SHP77 treated with DMSO at 0.1 percent for 48 hours (cell line): ENCODE data around the gene PIAS2.
A peak's percentile ranks its signal among the peaks of the same experiment; 100 is the strongest.
"Not testable (repeated sequence)": the region's sequence is repeated elsewhere in the genome, so short reads cannot be mapped to it uniquely, and the experiment has no call there.

Experiments
- DNase-seq: peaks from one replicate; lab custom pipeline; 2025; lab: John Stamatoyannopoulos, UW

PIAS2 gene

DNA sequence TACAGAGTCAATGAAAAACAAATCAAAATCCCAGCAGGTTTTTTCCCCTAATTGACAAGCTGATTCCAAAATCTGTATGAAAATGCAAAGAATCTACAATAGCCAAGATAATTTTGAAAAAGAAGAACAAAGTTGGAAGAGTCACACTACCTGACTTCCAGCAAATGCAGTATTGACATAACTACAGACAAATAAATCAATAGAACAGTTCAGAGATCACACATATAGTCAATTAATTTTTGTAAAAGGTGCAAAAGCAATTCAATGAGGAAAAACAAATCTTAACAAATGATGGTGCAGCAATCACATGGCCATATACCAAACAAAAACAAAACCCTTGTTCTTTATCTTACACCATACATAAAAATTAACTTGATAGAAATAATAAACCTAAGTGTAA, 85.9 kb downstream of the PIAS2 start:
- no peak for DNase-seq

DNA sequence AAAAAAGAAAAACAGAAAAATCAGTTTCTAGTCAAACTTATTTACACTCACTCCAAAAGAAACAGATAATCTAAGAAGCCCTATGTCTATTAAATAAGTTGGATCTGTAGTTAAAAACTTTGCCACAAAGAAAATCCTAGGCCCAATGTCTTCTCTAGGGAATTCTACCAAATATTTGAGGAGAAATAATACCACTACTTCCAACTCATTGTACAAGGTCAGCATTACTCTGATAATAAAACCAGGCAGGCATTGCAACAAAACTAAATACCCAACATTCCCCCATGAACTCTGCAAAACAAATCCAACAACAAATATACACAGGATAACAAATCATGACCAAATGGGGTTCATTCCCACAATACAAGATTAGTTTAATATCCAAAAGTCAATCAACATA, 86.7 kb downstream of the PIAS2 start:
- no peak for DNase-seq

DNA sequence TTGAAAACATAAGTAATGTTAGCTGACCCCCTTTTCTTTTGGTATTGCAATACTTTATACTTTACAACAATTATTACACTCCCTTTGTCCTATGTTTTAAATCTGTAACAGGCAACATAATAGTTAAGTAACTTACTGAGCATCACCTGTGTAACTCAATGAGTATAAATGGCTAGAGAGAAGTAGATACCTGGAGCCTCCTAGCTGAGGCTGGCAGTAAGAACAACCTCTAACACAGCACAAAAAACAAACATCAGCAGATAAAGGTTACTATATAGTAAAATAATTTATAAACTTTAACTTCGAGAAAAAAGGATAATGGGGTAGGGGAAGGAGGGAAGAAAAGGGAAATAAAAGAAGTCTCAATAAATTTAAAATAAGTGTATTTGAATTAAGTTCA, 87.4 kb downstream of the PIAS2 start:
- no peak for DNase-seq

DNA sequence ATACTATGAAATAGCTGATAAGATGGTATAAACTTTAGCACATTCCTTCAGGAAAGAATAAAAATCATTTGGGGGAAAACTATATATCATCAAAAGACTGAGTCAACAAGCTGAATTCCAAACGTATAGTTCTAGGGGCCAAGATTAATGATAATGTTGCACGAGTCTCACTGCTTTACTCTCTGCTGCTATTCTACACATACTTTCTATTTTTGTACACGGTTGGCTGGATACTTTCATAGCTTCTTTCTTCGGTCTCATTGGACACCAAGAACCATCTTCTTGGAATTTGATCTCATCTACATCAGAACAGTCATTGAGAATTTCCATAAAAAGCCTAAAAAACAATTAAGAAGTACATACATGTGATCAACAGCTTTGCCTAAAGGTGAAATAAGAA, 87.8 kb downstream of the PIAS2 start:
- DNase-seq: no peak

DNA sequence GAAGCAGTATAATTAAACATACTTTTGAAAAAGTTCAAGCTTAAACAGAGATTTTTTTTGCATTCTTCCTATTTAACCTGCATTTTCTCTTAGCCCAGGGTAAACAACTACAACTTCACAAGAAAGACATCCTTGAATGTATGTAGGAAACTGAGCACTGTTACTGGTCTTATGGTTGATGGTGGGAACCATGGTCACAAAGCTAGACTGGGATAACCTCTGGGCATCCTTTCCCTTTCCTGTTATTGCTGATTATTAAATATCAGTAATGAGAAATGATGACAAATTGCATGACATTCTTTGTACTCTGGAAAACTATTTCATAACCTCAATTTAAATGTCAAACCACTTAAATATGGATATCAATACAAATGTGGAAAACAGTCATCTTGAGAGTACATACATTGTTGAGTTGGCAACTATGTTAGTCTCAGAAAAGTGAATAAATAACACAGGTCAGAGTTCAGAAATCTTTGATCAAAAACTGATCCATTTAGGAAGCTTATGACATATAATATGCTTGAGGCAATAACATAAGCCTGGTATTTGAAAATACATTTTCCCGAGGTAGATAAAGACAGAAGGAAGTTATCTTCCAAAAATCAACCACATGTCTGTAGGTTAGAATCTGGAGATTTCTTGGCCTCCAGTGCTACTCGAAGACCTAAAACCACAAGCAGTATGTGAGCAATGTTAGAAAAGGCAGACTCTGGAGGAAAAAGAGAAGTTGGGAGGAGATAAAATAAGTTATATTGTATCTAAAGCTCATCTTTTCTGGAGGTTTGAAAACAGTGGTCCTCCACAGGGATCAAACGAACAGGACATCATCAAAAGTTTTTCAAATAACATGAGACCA, 95.2 kb downstream of the PIAS2 start:
- no peak for DNase-seq

DNA sequence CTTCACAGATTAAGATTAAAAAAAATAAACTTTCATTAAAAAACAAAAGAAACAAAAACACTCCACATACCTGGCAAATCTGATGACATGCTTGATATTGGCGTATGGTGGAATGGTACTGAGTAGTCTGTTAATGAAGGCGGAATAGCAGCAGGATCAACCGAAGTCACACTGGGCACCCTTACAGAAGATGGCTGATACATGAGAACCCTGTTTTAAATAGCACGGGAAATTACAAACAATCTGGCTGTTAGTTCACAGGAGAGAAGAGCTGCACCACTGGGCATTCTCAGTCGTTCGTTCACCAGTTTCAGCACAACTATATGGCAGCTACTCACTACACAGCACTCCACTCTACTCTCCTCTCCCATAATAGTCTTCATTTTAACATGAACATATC, 96.4 kb downstream of the PIAS2 start:
- no peak for DNase-seq

DNA sequence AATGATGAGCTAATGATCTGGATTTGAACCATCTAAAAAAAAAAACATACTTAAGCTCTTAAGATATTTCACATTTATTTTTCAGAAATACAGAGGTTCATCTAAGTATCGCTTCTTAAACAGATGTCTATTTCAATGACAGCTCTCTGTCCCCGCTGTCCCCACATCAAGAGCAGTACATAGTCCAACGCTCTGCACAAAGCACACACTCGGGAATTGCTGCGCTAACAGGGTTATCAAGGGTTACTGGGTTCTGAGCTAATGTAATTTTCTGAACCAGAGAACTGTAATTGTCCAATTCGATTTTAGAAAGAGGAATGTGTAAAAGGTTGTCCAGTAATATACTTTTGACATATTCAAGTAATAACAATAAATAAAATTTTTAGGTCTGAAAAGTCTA, 101.6 kb downstream of the PIAS2 start:
- no peak for DNase-seq

DNA sequence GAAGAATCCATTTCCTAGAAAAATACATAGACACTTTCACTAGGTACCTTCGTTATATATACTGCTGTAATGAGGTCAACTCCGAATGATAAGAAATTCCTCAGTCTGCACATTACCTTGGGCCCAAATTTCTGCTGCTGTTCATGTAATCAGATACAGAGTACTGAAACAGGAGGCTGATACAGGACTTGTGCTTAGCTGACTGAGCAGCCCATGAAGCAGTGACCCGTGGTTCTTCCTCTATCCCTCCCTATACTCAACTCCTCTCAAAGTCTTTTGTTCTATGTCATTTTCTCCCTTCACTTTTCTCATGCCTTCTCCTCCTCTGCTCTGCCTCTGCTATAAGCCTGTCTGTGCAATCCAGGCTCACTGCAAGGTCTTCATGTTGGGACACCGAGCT, 102.9 kb downstream of the PIAS2 start:
- no peak for DNase-seq

DNA sequence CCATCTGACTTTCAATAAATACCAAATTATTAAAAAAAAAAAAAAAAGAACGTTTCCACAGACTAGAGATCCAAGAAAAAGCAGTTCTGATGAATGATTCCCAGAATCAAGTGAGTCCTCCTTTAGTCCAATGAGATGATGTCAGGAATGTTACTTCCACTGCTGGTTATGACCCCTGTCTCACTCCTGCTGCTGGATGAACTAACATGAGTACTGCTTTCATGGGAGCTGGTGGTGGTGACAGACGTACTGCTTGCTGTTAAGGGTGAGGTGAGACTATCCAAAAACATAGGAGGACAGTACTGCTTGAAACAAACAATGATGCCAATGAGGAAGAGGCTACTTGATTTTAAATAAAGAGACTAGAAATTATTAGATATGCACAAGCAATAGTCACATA, 105.0 kb downstream of the PIAS2 start:
- no peak for DNase-seq

DNA sequence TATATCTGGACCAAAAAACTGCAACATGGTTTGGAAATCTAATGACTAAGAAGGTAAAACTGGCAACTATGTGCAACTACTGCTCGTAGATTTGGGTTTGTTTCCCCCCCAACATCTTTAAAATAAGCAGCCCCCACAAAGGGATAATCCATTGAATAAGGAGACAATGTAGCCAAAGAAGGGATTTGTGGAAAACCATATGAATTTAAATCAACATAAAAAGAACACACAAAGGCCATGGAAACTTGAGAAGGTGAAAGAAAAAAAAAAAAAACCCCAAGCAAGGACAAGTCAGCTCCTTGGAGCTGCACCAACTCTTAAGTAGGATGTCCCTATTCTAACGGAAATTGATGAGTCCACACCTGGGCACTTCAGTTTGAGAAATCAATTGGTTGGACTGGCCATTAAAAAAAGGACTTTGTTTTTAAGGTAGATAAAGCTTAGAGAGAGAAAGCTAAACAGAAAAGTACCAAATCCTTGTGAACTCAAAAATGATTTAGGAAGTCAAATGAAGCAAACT, 106.8 kb downstream of the PIAS2 start:
- no peak for DNase-seq

DNA sequence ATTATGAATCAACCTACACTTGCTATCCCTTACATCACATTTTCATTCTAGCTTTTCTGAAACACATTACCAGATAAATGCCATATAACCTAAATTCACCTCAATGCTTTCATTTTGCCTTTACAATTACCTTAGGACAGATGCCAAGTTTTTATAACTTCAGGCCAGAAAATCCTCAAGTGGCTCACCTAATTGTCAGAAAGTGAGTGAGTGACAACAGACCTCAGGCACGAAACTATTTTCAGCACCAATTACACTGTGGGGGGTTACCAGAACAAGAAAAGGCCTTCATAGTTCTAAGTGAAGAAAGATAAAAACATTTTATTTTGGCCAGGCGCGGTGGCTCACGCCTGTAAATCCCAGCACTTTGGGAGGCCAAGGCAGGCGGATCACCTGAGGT, 108.2 kb downstream of the PIAS2 start:
- no peak for DNase-seq

DNA sequence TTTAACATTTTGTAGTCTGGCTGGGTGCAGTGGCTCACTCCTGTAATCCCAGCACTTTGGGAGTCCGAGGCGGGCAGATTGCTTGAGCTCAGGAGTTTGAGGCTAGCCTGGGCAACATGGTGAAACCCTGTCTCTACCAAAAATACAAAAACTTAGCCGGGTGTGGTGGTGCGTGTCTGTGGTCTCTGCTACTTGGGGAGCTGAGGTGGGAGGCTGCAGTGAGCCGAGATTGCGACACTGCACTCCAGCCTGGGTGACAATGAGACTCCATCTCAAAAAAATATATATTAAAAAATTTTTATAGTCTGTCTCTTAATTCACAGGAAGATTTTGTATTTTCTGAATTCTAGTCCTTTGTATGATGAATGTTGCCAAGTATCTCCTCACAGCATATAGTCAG, 121.4 kb downstream of the PIAS2 start:
- DNase-seq: not testable (repeated sequence)

DNA sequence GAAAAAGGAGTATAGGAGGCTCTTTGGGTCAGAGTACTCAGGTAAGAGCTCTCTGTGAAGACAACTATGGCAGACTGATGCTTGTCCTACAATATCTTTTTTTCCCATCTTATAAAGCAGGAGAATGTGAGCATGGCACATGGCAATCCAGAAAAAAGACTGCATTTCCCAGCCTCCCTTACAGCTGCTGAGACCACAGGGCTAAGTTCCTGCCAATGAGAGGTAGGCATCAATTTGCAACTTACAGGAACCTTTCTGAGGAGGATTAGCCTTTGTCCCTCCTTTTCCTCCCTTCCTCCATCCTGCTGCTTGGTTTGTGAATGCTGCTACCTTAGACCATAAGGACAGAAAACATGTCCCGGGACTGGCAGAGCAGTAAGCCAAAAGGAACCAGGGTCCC, 122.7 kb downstream of the PIAS2 start:
- no peak for DNase-seq

DNA sequence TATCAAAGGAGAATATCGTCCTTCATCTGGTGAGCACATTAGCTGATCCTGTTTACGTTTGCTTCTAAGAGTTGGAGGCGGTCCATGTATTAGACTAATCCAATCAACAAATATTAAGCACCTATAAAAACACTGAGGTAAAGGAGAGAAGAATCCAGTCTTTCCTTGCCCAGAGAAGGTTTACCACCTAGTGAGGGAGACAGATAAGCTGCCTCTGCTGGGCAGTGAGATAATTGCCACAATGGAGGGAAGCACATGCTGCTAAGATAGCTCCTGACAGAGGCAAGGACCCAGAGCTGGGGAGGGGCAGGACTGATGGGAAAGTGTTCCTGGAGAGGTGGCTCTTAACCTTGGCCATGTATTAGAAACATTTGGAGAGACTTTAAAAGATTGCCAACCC, 123.7 kb downstream of the PIAS2 start:
- DNase-seq: no peak

DNA sequence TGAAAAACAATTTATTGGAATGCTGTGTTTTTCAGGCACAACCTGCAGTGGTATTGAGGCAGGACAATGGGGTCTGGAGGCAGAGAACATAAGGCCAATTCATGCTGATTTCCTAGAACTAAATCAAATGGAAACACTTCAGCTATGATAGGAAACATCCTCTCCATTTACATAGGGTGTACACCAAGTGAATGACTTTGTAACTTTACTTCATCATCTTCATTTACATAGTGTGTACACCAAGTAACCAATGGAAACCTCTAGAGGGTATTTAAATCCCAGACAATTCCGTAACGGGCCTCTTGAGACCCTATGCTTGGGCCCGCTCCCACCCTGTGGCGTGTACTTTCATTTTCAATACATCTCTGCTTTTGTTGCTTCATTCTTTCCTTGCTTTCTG, 128.2 kb downstream of the PIAS2 start:
- no peak for DNase-seq

DNA sequence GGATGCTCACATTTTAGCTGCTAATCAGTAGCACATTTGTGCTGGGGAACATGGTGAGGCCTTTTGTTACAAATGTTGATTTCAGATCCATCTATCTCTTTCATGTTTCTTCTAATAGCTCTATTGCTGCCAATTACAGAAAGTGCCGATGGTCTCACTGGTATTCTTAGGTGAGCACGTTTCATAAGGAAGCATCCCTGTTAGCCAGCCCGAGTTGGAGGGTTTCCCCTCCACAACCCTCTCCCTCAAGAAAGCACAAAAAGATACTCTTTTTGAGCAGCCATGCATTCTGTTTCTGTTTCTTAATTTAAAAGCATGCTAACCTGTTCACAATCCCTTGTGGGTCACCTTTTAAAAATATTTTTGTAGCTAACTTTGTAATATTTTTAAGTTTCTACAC, 129.6 kb downstream of the PIAS2 start:
- DNase-seq: no peak

DNA sequence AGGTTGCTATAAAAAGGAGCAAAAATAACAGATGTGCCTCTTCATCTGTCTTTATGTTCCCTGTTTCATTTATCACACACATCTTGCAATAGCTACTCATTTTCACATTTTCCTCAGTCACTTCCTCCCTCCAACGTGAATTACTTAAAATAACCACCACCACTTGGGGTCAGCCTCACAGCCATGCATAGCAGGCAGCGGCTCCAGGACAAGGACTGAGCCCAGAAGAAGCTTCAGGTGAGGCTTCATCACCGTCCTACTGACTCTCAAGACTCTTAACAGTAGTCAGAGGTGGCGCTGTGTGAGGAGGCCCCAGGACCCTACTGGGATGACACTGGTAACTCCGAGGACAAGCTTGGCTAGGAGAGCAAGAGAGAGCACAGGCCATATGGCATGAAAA, 144.9 kb downstream of the PIAS2 start:
- no peak for DNase-seq

DNA sequence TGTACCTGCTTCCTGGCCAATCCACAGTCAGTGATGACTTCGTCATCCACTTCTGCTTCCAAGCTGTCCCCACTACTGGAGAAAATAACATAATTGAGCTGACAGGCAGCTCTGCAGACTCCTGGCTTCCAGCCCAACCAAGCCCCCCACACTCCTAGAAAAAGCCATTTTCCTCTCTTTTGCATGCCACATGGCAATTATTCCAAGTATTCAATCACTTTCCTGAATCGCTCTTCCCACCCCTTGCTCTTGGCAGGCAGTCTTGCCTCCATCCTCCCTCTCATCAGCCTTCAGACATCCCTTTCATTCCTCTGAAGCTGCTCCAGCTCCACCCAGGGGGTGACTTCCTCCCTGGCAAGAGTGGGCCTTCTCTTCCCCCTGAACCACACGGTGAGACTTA, 146.2 kb downstream of the PIAS2 start:
- DNase-seq: no peak

DNA sequence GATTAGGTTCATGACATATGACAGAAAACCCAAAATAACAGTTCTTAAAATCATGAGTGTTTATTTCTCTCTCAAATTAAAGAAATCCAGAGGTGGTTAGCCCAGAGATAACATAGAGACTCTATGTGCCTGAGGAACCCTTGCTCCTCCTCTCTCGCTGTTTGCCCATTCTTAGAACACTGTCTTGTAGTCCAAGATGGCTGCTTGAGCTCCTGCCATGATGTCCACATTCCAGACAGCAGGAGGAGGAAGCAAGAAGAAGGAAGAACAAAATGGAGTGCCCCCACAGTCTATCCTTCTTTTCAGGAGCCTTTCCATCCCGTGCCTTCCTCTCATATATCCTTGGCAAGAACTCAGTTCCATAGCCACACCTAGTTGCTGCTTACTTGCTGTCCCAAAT, 146.6 kb downstream of the PIAS2 start:
- no peak for DNase-seq

DNA sequence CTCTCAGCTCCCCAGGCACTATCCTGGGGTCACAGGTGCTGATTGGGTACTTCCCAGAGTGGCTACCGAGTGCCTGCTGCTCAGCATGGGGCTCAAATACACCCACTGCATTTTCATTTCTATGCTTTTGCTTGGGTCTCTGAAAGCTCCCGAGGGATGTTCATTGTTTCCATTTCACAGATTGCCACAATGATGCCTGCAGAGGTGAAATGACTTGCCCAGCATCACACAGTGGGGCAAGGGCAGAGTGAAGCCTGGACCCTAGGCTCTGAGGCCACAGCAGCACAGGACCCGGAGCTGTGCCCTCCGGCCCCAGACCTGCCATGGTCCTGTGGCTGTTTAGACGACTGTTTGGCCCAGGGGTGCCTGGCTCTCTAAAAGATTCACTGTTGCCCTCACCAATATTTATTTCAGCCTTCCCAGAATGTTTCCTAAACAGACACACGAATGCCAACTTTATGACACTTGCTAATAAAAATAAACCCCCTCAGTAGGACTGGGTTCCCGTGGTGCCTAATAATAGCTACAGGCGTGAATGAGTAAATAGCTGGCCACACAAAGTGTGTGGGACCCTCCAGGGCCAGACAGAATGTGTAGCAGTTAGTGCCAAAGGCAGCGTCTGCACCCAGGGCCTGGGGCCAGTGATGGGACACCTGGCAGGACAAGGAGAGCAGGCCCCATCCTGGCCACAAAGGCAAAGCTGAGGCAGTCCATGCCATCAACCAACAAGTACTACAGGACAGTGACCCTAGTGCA, 149.0 kb downstream of the PIAS2 start:
- no peak for DNase-seq

DNA sequence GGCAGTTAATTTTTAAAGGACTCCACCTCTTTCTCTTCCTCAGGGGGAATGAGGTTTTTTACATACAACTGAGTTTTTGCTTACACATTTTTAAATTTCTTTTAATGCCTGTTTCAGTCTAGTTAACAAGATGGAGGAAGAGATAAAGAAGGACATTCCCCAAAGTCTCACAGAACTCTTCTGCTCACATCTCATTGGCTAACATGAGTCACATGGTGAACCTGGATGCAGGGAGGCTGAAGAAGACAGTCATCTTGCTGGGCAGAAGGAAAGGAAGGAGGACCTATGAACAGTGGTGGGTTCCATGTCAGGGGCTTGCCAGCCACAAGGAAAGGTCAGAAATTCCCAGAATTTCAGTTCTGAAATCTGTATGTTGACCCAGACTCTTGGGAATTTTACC, 150.1 kb downstream of the PIAS2 start:
- no peak for DNase-seq

DNA sequence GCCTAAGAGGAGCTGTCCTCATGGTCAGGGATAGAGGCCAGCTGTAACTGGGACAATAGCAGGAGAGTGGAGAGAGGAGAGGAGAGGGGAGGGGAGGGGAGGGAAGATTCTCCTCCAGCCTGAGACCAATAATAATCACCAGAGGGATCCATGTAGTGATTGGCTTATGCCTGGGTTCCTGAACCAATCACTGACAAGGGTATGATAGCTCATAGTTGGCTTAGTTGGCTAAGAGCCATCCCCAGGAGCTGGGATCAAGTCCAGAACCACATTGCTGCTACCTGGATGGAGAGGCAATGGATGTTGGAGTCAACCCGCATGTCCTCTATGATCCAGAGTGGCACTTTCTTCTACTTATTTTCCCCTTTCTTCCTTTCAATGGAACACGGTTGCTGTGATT, 152.7 kb downstream of the PIAS2 start:
- no peak for DNase-seq

DNA sequence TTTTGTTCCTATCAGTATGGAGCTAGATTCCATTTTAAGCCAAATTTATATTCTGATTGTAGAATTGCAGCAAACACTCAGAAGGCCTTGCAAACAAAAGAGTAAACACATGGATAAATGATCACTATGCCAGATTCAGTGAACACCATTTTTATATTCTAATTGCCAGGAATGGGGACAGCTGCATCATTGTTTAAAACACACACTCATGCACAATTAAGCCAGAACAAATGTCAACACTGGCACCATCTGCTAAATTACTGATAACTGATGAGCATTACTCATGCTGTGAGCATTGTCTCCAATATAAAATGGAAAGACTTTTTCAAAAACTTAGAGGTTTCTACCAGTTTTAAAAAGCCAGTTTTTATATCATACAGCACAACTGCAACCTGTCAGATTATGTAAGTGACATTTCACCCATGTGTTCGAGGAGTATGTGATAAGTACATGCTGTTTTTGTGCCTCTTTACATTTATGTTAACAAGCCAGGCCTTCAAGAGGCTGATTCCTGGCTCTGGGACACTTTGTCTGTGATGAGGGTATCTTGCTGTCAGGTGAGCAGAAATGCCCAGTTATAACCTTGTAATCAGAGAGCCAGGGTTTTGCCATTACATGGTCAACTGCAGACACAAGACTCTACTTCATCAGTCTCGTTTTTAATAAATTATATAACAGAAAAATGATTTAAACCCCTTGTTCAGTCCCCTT, 156.1 kb downstream of the PIAS2 start:
- DNase-seq: peak; percentile 57
